SK-N-SH (cell line): ENCODE results near the gene DSCAM. TPM values are rescaled to one million over a fixed set of nuclear protein-coding genes. Genes with fewer than 3 reads are reported as not detected.
"Not testable (repeated sequence)": the region's sequence is repeated elsewhere in the genome, so short reads cannot be mapped to it uniquely, and the experiment has no call there.

Experiments
- CTCF ChIA-PET: fragments of 300-600, 350-600 bp; formaldehyde crosslinking; extraction: SDS; loops from one replicate; lab custom pipeline; 2021; lab: Yijun Ruan, JAX
- POLR2A ChIA-PET: fragments of 350-600 bp; sonication (Branson Sonifier 250); formaldehyde crosslinking; extraction: SDS; loops from one replicate; lab custom pipeline; 2020; ENCODE audit warnings: antibody characterized with exemption, inconsistent platforms; lab: Yijun Ruan, JAX
- DNase-seq: peaks from one replicate; pipeline ENCODE4 v3.0.0; 2012
- H2AFZ ChIP-seq: fragments of 200-600 bp; sonication (generic); 2 replicates; pipeline ENCODE4 v1.8.1; 2016; ENCODE audit warnings: antibody characterized with exemption, mild to moderate bottlenecking, low read depth
- H3F3A ChIP-seq: fragments of 200-600 bp; sonication (generic); replicated peaks from 2 replicates; pipeline ENCODE3; 2016; ENCODE audit warnings: antibody characterized with exemption, mild to moderate bottlenecking; ENCODE audit not compliant: insufficient read depth
- H3K27ac ChIP-seq, 2 experiments: fragments of 200-500 bp in 1 of 2; fragments of 200-600 bp in 1 of 2; sonication (Bioruptor generic) in 1 of 2; sonication (generic), shearing (Covaris generic) in 1 of 2; 2 replicates each; pipeline versions ENCODE4 v1.5.1 to v1.6.1; 2014 to 2016; ENCODE audit warnings: low read depth in 2 of 2, inconsistent platforms in 1 of 2, low read length in 1 of 2, mild to moderate bottlenecking in 1 of 2, mixed read lengths in 1 of 2
- H3K27me3 ChIP-seq: fragments of 200-600 bp; sonication (generic), shearing (Covaris generic); 2 replicates; pipeline ENCODE4 v1.6.1; 2016; ENCODE audit warnings: mixed run types; ENCODE audit not compliant: insufficient read depth
- H3K36me3 ChIP-seq, 2 experiments: fragments of 200-500 bp in 1 of 2; fragments of 200-600 bp in 1 of 2; sonication (Bioruptor generic) in 1 of 2; sonication (generic) in 1 of 2; replicated peaks in 1 of 2; 2 replicates each; pipeline versions ENCODE3 to v1.5.1; 2014 to 2016; ENCODE audit warnings: low read length in 1 of 2, mild to moderate bottlenecking in 1 of 2; ENCODE audit not compliant: insufficient read depth in 2 of 2, control insufficient read depth in 1 of 2
- H3K4me1 ChIP-seq, 2 experiments: fragments of 200-500 bp in 1 of 2; fragments of 200-600 bp in 1 of 2; sonication (Bioruptor generic) in 1 of 2; sonication (generic), shearing (Covaris generic) in 1 of 2; 2 replicates each; pipeline versions ENCODE4 v1.5.1 to v1.6.1; 2014 to 2016; ENCODE audit warnings: low read depth in 1 of 2, low read length in 1 of 2, mixed run types in 1 of 2; ENCODE audit not compliant: insufficient read depth in 2 of 2, control insufficient read depth in 1 of 2
- H3K4me2 ChIP-seq: fragments of 200-600 bp; sonication (generic), shearing (Covaris generic); 2 replicates; pipeline ENCODE4 v1.6.1; 2017; ENCODE audit warnings: mixed run types
- H3K4me3 ChIP-seq, 2 experiments: fragments of 200-500 bp in 1 of 2; fragments of 200-600 bp in 1 of 2; sonication (Bioruptor generic) in 1 of 2; sonication (generic), shearing (Covaris generic) in 1 of 2; 2 replicates each; pipeline versions ENCODE4 v1.5.1 to v1.8.1; 2014 to 2016; ENCODE audit warnings: low read depth in 2 of 2, inconsistent platforms in 1 of 2, low read length in 1 of 2, mild to moderate bottlenecking in 1 of 2, mixed read lengths in 1 of 2, moderate library complexity in 1 of 2
- H3K79me2 ChIP-seq: fragments of 200-600 bp; sonication (generic); 2 replicates; pipeline ENCODE4 v1.8.1; 2017; ENCODE audit warnings: mild to moderate bottlenecking; ENCODE audit not compliant: insufficient read depth
- H3K9ac ChIP-seq: fragments of 200-600 bp; sonication (generic); 2 replicates; pipeline ENCODE4 v1.6.1; 2017; ENCODE audit warnings: mixed run types
- H3K9me2 ChIP-seq: fragments of 200-600 bp; sonication (generic); 2 replicates; pipeline ENCODE4 v1.6.1; 2017; ENCODE audit warnings: mixed run types
- H3K9me3 ChIP-seq: fragments of 200-600 bp; sonication (generic); 2 replicates; pipeline ENCODE4 v1.6.1; 2017; ENCODE audit warnings: mixed run types, mild to moderate bottlenecking, moderate library complexity
- H4K20me1 ChIP-seq: fragments of 200-600 bp; sonication (generic); 2 replicates; pipeline ENCODE4 v1.6.1; 2017; ENCODE audit warnings: mild to moderate bottlenecking, mixed run types; ENCODE audit not compliant: insufficient read depth
- CHD2 ChIP-seq: fragments of 150-350 bp; IDR thresholded peaks from 2 replicates; pipeline ENCODE4 v1.6.1; 2018; ENCODE audit warnings: low read length; ENCODE audit not compliant: partially characterized antibody
- GATA2 ChIP-seq: sonication (generic); formaldehyde crosslinking; IDR thresholded peaks from 2 replicates; pipeline ENCODE4 v1.5.0; 2020; ENCODE audit warnings: mild to moderate bottlenecking, missing genetic modification reagents
- JUND ChIP-seq: IDR thresholded peaks from 2 replicates; pipeline ENCODE4 v1.4.0; 2012
- RAD21 ChIP-seq: IDR thresholded peaks from 2 replicates; pipeline ENCODE4 v1.6.1; 2012; ENCODE audit warnings: mild to moderate bottlenecking, low read length
- USF1 ChIP-seq: IDR thresholded peaks from 2 replicates; pipeline ENCODE4 v1.4.0; 2012; ENCODE audit warnings: low read depth, borderline replicate concordance
- WGBS: methylation state at CpG from one replicate; pipeline ENCODE4 v1.1.6; 2017; ENCODE audit warnings: low lambda C conversion rate; 5-methylcytosine and 5-hydroxymethylcytosine counted together
- polyA plus RNA-seq, 3 experiments: library from polyadenylated mRNA; depleted of rRNA; stranded (reverse); fragments of >200 nt; gene quantifications; 2 replicates each; pipeline ENCODE4 v1.2.3, GENCODE V29; 2012
- TF ChIP-seq, protein P1 (sequence below): fragments of 200-600 bp; sonication (generic); IDR thresholded peaks from 2 replicates; pipeline ENCODE4 v1.6.1; 2017; ENCODE audit warnings: antibody characterized with exemption, mild to moderate bottlenecking, moderate library complexity

The DSCAM gene
- polyA plus RNA-seq, 1 of the 3 experiments (the other 2 are of a cell fraction): not detected

DNA sequence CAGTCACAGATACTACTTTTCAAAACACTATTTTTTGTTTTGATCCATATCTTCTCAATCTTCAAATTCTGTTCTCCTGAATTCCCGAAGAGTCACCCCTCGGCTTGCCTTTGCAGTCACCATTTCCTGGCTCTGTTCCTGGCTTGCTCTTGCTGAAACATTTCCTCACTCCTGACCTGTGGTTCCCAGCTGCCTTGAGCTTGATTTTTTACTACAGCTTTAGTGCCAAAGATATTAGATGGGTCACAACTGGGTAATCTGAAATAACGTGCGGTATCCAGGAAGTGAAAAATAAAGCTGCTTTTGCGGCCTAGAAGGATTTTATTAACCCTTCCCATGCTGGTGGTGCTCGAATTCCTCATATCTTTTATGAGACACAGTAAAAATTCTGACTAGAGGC is 660.9 kb downstream of the DSCAM start:
- Histone ChIP-seq H3K4me3 (no peak overlapping the region), H3K27me3 (no peaks in the 10 kb centered on the region), H3K4me2 (no peak overlapping the region), H3F3A (no peaks in the 10 kb centered on the region), H3K36me3 (no peaks in the 10 kb centered on the region), H3K9ac (no peak overlapping the region), H3K9me2 (no peaks in the 10 kb centered on the region), H3K4me1 (peaks cover 0 to 7% of the 10 kb centered on the region in 2 experiments; a peak in 1 of 4 replicates), H3K79me2 (no peaks in the 10 kb centered on the region)
- no peak for DNase-seq
- ChIA-PET CTCF (interaction anchor here (2.2 kb wide), 1 partner anchor 200 kb away, joined by 8 read pairs; no protein-coding TSS in a partner anchor), POLR2A (no interaction called here)
- 14% methylated on average over 6 of the region's 6 CpGs for WGBS
- TF ChIP-seq RAD21 (no peak), CHD2 (no peak)
- TF ChIP-seq, all 33 proteins: peak for 0
- Histone ChIP-seq H4K20me1 (no peaks in the 10 kb centered on the region), H3K27ac (no peak overlapping the region), H3K9me3 (no peaks in the 10 kb centered on the region; the same call in 1 of the 2 replicates), H2AFZ (no peak overlapping the region)

DNA sequence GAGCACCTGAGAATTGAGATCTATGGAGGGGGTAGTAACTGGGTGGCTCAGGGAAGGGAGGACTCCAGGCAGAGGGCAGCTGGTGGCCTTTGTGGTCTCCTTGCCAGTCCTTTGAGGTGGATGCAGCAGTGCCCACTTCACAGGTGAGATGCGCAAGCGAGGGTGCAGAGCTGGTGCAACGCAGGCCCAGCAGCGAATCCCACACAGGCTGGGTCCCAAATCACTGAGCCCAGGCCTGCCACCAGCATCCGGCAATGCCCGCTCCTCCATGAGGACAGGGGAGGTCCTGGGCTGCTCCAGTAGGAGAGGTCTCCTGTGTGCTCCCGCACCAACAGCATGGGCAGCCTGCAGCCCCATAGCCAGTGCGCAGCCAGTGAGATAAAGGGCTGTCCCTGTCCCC is 661.8 kb downstream of the DSCAM start:
- Histone ChIP-seq H3K4me3 (no peak overlapping the region), H3K9me2 (no peaks in the 10 kb centered on the region), H3K4me1 (peaks cover 0 to 9% of the 10 kb centered on the region in 2 experiments; a peak in 1 of 4 replicates), H3K27ac (no peak overlapping the region), H3K4me2 (no peak overlapping the region), H3K9me3 (no peaks in the 10 kb centered on the region; the same call in 1 of the 2 replicates), H3K27me3 (no peaks in the 10 kb centered on the region)
- DNase-seq: no peak
- POLR2A ChIA-PET: no interaction called here
- TF ChIP-seq JUND: no peak
- no peak for TF ChIP-seq RAD21
- TF ChIP-seq, protein P1, sequence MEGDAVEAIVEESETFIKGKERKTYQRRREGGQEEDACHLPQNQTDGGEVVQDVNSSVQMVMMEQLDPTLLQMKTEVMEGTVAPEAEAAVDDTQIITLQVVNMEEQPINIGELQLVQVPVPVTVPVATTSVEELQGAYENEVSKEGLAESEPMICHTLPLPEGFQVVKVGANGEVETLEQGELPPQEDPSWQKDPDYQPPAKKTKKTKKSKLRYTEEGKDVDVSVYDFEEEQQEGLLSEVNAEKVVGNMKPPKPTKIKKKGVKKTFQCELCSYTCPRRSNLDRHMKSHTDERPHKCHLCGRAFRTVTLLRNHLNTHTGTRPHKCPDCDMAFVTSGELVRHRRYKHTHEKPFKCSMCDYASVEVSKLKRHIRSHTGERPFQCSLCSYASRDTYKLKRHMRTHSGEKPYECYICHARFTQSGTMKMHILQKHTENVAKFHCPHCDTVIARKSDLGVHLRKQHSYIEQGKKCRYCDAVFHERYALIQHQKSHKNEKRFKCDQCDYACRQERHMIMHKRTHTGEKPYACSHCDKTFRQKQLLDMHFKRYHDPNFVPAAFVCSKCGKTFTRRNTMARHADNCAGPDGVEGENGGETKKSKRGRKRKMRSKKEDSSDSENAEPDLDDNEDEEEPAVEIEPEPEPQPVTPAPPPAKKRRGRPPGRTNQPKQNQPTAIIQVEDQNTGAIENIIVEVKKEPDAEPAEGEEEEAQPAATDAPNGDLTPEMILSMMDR: no peak
- no peak for TF ChIP-seq GATA2 (CRISPR knock-in tag)
- TF ChIP-seq USF1: no peak
- TF ChIP-seq, all 33 proteins: peak for 0
- CTCF ChIA-PET: interaction anchor here (1.0 to 2.2 kb wide), 2 partner anchors 42 to 201 kb away, joined by 3 to 8 read pairs; no protein-coding TSS in a partner anchor
- Histone ChIP-seq H3F3A (no peaks in the 10 kb centered on the region), H3K9ac (no peak overlapping the region), H2AFZ (no peak overlapping the region), H3K79me2 (no peaks in the 10 kb centered on the region), H3K36me3 (no peaks in the 10 kb centered on the region), H4K20me1 (no peaks in the 10 kb centered on the region)
- WGBS: 90% methylated on average over 4 of the region's 8 CpGs

GRCh38 chr21:40182491-40182890 is 664.5 kb downstream of the DSCAM start:
- H3K9me3 ChIP-seq, H3K27ac ChIP-seq, H3K36me3 ChIP-seq, H3F3A ChIP-seq, CTCF ChIA-PET, H3K4me2 ChIP-seq, H3K79me2 ChIP-seq, H3K27me3 ChIP-seq, H4K20me1 ChIP-seq, H3K4me3 ChIP-seq, H3K9me2 ChIP-seq, DNase-seq, H2AFZ ChIP-seq, POLR2A ChIA-PET, H3K9ac ChIP-seq: not testable (repeated sequence)
- 61% methylated on average over 19 of the region's 19 CpGs for WGBS
- peaks cover 0 to 20% of the 10 kb centered on the region in 2 experiments; a peak in 2 of 4 replicates for H3K4me1 ChIP-seq
